ENCODE results near the gene BST2. TPM values are rescaled to one million over a fixed set of nuclear protein-coding genes. Genes with fewer than 3 reads are reported as not detected.

The BST2 gene
- total RNA-seq, 1 experiment from 2014 or later = 98.4 TPM

DNA sequence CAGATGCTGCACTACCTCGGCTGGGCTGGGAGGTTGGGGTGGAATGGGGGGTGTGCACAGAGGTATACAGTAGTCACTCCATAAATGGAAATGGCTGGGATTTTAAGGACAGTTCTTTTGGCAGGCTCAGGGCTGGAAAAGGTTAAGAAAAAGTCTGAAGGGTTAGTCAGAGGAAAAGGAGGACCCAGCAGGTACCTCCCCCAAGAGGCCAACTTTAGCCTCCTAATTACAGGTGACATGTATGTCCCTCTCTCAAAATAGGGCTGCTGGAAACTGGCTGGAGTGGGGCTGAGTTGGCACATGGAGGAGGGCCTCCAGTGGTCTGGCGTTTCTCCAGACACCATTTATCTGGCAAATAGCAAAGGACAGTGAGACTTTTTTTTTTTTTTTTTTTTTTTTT is 12.4 kb downstream of the BST2 start:
- Mint-ChIP-seq H3K36me3 (ENCODE audit: insufficient read depth, unreplicated experiment) (peaks cover 6% of the 10 kb centered on the region), H3K4me3 (ENCODE audit: unreplicated experiment) (no peak overlapping the region), H3K9me3 (ENCODE audit: unreplicated experiment) (no peaks in the 10 kb centered on the region), H3K27ac (ENCODE audit: unreplicated experiment) (no peak overlapping the region), H3K4me1 (ENCODE audit: low read depth, unreplicated experiment) (peaks cover 6% of the 10 kb centered on the region), H3K27me3 (ENCODE audit: insufficient read depth, unreplicated experiment) (peaks cover 3% of the 10 kb centered on the region)
- CTCF ChIA-PET = no interaction called here
- intact Hi-C loops (cut with micrococcal nuclease; ENCODE audit: unreplicated experiment) = no loop called here
- POLR2A ChIA-PET = no interaction called here
- no TSS peak for BruUV-seq (replicated peaks)
- H3K4me1 ChIP-seq = 0 out of 2 replicates have a peak, but pooled peaks cover 5% of the 10 kb centered on the region
- H3K9me3 ChIP-seq = peaks cover 14% of the 10 kb centered on the region
- no peaks in the 10 kb centered on the region for H3K36me3 ChIP-seq (ENCODE audit: control insufficient read depth, insufficient read depth, low read length)
- no peak for TF ChIP-seq CTCF (IDR thresholded peaks at IDR 0.05; ENCODE audit: insufficient read depth in 1 of 2, low read depth in 1 of 2, low read length in 1 of 2, severe bottlenecking in 1 of 2, unreplicated experiment in 1 of 2)
- DNase-seq = no peak
- H3K4me3 ChIP-seq (ENCODE audit: low read depth, low read length) = no peak overlapping the region
- no peaks in the 10 kb centered on the region for H3K27me3 ChIP-seq (replicated peaks; ENCODE audit: control insufficient read depth, insufficient read depth, low read length)

- Mint-ChIP-seq H3K9me3 (ENCODE audit: unreplicated experiment) (no peaks in the 10 kb centered on the region), H3K27me3 (ENCODE audit: insufficient read depth, unreplicated experiment) (peaks cover 3% of the 10 kb centered on the region), H3K27ac (ENCODE audit: unreplicated experiment) (no peak overlapping the region), H3K4me1 (ENCODE audit: low read depth, unreplicated experiment) (peaks cover 6% of the 10 kb centered on the region), H3K36me3 (ENCODE audit: insufficient read depth, unreplicated experiment) (peaks cover 6% of the 10 kb centered on the region), H3K4me3 (ENCODE audit: unreplicated experiment) (peak overlapping the region; percentile 78)
- Histone ChIP-seq H3K4me3 (ENCODE audit: low read depth, low read length) (peak overlapping the region; percentile 48), H3K36me3 (ENCODE audit: control insufficient read depth, insufficient read depth, low read length) (no peaks in the 10 kb centered on the region), H3K4me1 (0 out of 2 replicates have a peak, but pooled peaks cover 5% of the 10 kb centered on the region), H3K27me3 (replicated peaks; ENCODE audit: control insufficient read depth, insufficient read depth, low read length) (no peaks in the 10 kb centered on the region), H3K9me3 (peaks cover 14% of the 10 kb centered on the region)
- BruUV-seq (replicated peaks) = no TSS peak
- no peak for DNase-seq
- intact Hi-C loops (cut with micrococcal nuclease; ENCODE audit: unreplicated experiment) = loop anchor here (2.0 kb wide), 1 partner anchor 99 kb away; no protein-coding TSS in a partner anchor
- ChIA-PET POLR2A (no interaction called here), CTCF (interaction anchor here (0.5 to 1.2 kb wide), 4 partner anchors 20 to 206 kb away, joined by 3 to 9 read pairs (median 4); no protein-coding TSS in a partner anchor)
- no peak for TF ChIP-seq CTCF (IDR thresholded peaks at IDR 0.05; ENCODE audit: insufficient read depth in 1 of 2, low read depth in 1 of 2, low read length in 1 of 2, severe bottlenecking in 1 of 2, unreplicated experiment in 1 of 2)
Observed at GRCh38 chr19:17391371-17392151, 13.9 kb downstream of the BST2 start.

- H3K36me3 Mint-ChIP-seq (ENCODE audit: insufficient read depth, unreplicated experiment) = peaks cover 6% of the 10 kb centered on the region
- BruUV-seq (replicated peaks) = no TSS peak
- H3K27me3 ChIP-seq (replicated peaks; ENCODE audit: control insufficient read depth, insufficient read depth, low read length) = no peaks in the 10 kb centered on the region
- H3K4me3 ChIP-seq (ENCODE audit: low read depth, low read length) = peak overlapping the region; percentile 48
- POLR2A ChIA-PET = no interaction called here
- peak overlapping the region; percentile 32 for H3K27ac Mint-ChIP-seq (ENCODE audit: unreplicated experiment)
- peaks cover 3% of the 10 kb centered on the region for H3K27me3 Mint-ChIP-seq (ENCODE audit: insufficient read depth, unreplicated experiment)
- TF ChIP-seq CTCF (IDR thresholded peaks at IDR 0.05; ENCODE audit: insufficient read depth in 1 of 2, low read depth in 1 of 2, low read length in 1 of 2, severe bottlenecking in 1 of 2, unreplicated experiment in 1 of 2) = peak; percentile 62 to 68
- peaks cover 14% of the 10 kb centered on the region for H3K9me3 ChIP-seq
- H3K4me3 Mint-ChIP-seq (ENCODE audit: unreplicated experiment) = peak overlapping the region; percentile 78
- CTCF ChIA-PET = interaction anchor here (0.6 to 1.2 kb wide), 4 partner anchors 20 to 120 kb away, joined by 3 to 9 read pairs (median 4); no protein-coding TSS in a partner anchor
- H3K4me1 Mint-ChIP-seq (ENCODE audit: low read depth, unreplicated experiment) = peaks cover 6% of the 10 kb centered on the region
- no peaks in the 10 kb centered on the region for H3K9me3 Mint-ChIP-seq (ENCODE audit: unreplicated experiment)
- H3K36me3 ChIP-seq (ENCODE audit: control insufficient read depth, insufficient read depth, low read length) = no peaks in the 10 kb centered on the region
- 0 out of 2 replicates have a peak, but pooled peaks cover 5% of the 10 kb centered on the region for H3K4me1 ChIP-seq
- DNase-seq = peak; percentile 93 to 95
- intact Hi-C loops (cut with micrococcal nuclease; ENCODE audit: unreplicated experiment) = loop anchor here (2.0 kb wide), 1 partner anchor 98 kb away; no protein-coding TSS in a partner anchor
Observed at GRCh38 chr19:17390665-17391370, 14.6 kb downstream of the BST2 start.

Measured in Caco-2 (cell line).